Stimulated activated CD8-positive, alpha-beta memory T cell treated with anti-CD3 and anti-CD28 coated beads, Interleukin-7, amount 100 ng/mL, for 1 hour (primary cell): Measurements from ENCODE around the gene GRK6.

Experiments used
- DNase-seq, 2 donors: peaks; one replicate each; pipeline ENCODE4 v3.0.0-alpha.2; 2020; ENCODE audit warnings: low read depth in 2 of 2

The GRK6 gene

DNA sequence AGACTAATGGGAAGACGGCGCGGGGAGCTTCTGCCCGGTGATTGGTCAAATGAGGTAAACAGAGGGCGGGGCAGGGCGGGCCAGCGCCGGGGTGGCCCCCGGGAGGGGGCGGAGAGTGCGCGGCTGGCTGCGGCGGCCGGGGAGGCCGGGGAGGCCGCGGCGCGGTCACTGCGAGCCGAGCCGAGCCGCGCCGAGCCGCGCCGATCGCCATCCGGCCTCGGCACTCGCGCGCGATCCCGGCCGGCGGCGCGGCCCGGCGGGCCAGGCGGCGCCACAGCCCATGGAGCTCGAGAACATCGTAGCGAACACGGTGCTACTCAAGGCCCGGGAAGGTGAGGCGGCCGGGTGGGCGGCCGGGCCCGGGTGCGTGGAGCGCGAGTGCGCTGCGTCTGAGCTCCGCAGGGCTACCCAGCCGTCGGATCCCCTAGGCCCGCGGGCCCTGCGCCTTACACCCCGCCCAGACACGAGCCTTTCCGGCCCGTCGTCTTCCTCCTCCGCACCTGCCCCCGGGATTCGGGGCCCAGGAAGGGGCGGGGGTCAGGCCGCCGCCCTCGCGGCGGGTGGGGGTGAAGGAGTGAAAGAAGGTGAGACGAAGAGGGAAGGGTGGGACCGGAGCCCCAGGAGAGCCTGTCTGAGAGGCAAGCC lies at the start of gene GRK6:
Gene GRK6, plus strand, starts transcription at position 111 of the 645 bp plus-strand sequence. Its CDS starts 170 bp downstream, at position 281.
- no peak for DNase-seq

DNA sequence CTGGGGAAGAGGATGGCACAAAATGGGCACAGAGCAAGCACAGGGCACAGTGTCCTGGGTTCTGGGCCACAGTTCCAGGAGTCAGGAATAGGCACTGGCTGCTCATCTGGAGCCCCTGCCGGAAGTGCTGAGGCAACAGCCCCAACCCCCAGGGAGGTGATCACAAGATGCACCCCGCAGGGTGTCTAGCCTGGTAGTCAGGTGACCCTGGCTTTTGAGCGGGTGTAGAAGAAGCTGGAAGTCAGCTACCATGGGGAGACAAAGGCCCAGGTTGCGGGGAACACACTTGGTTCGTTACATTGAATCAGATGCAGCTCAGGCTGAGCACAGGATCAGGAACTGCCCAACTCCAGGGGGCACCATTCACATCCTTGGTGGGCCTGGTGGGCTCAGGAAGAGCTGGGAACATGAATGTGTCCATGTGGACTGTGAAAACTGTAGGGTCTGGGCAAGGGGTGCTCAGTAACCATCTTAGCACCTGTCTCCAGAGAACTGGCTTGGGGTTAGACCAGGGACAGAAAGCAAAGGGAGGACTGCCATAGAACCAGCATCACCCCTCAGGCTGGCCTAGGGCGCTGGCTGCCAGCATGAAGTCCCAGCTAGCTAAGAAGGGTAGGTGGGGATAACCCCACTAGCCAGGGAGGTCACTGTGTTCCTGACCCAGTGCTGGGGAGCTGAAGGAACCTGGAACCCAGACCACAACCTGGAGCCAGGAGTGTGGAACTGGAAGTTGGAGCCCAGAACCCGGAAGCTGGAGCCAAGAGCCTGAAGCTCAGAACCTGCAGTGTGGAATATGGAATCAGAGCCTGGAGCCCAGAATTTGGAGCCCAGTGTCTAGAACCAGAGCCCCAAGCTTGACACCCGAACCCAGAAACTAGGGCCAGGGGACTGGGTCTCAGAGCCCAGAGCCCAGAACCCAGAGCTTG lies 48.4 kb upstream of the GRK6 start:
- no peak for DNase-seq

DNA sequence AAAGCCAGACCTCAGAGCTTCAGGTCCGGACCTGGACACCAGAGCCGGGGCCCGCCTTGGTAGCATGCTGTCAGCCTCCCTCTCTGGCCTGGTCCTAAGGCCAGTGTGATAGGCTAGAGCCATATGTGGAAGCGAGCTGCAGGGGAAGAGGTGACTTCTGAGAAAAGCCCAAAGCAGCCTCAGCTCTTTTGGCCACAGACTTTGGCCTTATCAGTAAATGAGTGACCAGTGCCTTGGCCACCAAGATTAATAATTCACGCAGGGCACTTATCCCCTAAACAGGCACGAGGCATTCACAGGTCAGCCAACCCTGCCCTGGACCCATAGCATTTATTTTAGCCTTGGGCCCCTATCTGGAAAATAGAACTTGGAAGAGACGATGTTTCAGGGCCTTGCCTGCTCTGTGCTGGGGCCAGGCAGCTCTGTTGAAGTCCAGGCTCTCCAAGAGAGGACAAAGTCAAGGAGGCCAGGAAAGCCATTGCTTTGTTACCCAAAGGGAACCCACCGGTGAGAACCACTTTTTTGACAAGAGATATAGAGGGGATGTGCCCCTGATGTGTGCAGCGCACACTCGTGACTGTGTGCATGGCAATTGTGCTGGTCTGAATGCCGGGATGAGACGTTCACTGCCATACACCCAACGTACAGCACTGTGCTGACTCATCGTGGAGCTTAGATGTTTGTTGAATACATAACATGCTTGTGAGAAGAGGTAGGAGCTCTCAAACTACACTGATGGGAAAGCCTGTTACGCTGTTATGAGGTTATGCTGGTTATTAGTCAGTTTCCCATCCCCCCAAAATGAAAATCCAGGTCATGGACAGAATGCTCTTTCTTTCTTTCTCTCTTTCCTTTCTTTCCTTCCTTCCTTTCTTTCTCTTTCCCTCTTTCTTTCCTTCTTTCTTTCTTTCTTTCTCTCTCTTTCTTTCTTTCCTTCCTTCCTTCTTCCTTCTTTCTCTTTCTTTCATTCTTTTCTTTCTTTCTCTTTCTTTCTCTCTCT lies 47.3 kb upstream of the GRK6 start:
- no peak for DNase-seq

DNA sequence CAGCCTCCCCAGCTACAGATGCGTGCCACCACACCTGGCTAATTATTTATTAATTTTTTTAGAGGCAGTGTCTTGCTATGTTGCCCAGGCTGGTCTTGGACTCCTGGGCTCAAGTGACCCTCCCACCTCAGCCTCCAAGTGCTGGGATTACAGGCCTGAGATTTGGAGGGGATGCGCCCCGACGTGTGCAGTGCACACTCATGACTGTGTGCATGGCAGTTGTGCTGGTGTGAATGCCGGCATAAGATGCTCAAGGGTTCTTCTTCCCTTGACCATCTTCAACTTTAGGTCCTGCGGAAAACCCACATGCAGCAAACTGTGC lies 45.7 kb upstream of the GRK6 start:
- no peak for DNase-seq

DNA sequence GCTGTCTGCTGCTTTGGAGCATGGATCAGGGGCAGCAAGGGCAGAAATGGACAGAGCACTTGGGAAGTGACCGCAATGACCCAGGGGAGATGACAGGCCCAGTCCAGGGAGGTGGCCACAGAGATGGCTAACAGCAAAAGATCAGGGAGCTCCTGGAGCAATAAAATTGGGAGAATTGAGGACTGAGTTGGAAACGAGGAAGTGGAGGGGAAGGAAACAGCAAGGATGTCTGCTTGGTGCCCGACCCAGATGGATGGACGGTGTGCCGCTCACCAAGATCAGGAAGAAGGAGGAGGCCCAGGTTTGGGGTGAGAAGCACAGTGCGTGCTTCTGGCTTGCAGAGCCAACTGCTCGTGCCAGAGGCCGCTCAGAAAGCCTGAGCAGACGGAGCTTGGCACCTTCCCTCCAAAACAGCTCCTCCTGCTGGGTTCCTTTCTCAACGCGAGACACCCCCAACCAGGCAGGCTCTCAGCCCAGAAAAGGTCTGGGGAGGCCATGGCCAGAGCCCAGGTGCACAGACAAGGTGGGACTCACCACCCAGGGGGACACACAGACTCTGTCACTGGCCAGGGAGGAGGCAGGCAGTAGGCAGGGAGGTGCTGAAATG lies 44.0 kb upstream of the GRK6 start:
- no peak for DNase-seq

DNA sequence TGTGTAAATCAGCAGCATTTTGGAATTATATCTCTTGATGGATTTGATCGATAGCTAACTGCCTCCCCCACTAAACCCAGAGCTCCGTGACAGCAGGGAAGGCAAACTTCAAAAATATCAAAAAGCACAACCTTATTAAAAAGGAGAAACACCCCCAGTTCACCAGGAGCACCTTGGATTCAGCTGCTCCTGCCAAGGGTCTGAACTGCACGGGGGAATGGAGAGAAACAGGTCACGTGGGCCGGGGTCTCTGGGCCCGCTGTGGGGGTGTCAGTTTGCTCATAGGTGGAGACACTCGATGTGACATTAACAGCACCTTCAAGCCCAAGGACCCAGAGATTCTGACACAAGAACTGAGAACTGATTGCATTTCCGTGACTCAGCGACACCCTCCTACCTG lies 43.3 kb upstream of the GRK6 start:
- DNase-seq: no peak

DNA sequence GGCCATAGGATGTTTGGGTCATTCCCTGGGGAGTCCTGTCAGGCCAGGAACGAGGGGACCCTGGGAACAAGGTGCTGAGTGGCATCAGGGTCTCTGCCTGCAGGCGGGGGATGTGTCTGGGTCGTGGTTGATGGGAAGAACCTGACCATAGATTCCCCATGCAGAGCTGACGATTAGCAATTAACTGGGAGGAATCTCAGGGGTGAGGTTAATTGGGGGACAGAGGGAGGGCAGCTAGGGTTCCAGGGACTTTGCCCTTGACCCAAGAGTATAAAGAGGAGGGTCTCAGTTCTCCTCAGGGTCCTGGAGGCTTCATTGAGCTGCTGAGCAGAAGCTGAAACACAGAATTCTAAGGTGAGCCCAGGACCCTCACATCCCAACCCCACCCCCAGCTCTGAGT lies 42.3 kb upstream of the GRK6 start, which contains the start of gene SLC34A1:
Gene SLC34A1, plus strand, starts transcription at position 301 of the 400 bp plus-strand sequence. CDS start 1,308 bp downstream, outside the sequence.
- no peak for DNase-seq

DNA sequence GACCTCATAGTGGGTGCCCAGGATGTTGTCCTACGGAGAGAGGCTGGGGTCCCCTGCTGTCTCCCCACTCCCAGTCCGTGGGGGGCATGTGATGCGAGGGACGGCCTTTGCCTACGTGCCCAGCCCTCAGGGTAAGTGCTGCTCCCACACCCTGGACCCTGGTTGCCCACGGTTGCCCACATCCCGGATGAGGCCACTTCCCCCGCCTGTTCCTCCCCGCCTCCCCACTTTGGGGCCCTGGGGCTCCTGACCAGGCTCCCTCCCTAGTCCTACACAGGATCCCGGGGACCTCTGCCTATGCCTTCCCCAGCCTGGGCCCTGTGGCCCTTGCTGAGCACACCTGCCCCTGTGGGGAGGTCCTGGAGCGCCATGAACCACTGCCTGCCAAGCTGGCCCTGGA lies 40.8 kb upstream of the GRK6 start:
- DNase-seq: no peak

DNA sequence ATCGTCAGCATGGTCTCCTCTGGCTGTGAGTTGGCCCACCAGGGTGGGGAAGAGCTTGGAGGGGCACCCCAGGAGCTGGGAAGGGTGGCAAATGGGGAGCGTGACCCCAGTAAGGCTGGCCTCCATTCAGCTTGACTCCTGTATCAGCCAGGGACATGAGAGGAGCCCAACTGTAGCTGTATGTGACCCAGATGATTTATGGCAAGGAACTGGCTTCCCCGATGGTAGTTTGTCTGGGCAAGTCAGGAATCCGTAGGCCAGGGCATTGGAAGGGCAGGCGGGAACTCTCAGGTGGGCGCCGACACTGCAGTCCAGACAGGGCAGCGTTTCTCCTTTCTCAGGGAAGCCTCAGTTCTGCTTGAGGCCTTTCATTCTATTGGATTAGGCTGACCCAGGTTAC lies 39.9 kb upstream of the GRK6 start:
- no peak for DNase-seq

DNA sequence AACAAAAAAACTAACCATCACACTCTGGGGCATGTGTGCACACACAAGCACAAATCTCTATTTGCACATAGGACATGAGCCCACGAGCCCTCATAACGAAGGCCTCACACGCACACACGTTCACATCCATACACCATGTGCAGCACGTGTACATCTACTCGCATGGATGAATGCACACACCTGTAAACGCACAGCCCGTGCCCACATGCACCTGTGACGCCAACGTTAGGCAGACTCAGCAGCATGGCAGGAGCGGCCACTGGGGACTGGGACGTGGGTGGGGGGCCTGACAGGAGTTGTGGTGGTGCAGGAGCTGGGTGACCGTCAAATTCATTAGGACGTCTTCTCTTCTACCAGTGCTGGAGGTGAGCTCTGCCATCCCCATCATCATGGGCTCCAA lies 39.1 kb upstream of the GRK6 start:
- DNase-seq: no peak

DNA sequence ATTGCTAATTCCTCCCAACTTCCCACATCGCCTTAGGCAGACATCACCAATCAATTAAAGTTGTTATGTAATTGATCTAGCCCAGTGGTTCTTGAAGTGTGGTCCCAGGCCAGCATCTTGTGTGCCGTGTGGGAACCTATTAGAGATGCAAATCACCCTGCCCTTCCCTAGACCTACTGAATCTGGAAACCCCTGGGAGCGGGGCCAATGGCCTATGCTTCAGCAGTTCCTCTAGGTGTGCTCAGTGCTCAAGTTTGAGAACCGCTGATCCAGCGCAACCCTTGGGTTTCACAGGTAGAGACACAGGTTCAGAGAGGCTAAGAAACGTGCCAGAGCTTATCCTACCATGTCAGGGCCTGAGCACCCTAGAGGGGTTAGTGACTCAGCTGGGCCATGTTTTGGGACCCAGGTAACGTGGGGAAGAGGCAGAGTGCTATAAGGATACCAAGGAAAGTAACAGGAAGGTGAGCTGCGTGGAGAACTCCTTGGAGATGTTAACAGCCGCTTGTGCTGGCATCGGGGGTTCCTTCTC lies 37.9 kb upstream of the GRK6 start:
- no peak for DNase-seq

DNA sequence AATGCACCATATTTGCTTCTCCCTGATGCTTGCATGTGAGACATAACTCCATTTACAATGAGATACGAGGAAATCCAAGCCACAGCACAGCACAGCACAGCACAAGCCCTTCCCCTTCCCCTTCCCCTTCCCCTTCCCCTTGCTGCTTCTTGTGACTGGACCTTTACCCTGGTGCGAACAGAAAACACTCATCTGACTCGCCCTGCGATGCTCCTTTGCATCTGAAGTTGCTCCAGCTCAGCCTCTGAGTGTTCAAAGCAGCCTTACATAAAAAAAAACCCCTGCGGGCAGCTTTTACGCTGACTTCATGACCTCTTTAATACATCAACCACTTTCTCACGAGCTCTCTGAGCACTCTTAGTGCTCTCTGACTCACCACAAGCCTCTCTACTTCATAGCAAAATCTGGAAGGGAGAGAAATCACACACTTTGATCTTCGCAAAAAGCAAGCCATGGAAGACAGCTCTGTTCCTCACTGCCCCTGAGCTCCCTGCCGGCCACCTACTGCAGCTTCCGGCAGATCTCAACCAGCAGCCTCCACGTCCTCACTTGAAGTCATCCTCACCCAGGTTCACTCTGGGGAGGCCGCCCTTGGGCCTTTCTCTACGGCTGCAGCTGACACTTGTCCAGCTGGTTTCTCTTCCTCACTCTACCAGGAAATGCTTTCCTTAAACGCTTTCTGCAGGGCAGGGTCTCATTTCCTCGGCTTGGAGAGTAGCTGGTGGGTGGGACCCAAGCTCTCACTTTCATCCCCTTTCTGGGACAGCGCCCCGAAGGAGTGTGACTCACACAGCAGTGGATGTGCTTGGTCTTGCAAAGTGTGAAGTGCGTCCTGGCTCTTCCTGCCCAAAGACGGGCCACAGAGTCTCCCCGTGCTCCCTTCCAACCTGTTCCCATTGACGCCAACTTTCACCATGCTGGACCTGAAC lies 37.0 kb upstream of the GRK6 start:
- no peak for DNase-seq

DNA sequence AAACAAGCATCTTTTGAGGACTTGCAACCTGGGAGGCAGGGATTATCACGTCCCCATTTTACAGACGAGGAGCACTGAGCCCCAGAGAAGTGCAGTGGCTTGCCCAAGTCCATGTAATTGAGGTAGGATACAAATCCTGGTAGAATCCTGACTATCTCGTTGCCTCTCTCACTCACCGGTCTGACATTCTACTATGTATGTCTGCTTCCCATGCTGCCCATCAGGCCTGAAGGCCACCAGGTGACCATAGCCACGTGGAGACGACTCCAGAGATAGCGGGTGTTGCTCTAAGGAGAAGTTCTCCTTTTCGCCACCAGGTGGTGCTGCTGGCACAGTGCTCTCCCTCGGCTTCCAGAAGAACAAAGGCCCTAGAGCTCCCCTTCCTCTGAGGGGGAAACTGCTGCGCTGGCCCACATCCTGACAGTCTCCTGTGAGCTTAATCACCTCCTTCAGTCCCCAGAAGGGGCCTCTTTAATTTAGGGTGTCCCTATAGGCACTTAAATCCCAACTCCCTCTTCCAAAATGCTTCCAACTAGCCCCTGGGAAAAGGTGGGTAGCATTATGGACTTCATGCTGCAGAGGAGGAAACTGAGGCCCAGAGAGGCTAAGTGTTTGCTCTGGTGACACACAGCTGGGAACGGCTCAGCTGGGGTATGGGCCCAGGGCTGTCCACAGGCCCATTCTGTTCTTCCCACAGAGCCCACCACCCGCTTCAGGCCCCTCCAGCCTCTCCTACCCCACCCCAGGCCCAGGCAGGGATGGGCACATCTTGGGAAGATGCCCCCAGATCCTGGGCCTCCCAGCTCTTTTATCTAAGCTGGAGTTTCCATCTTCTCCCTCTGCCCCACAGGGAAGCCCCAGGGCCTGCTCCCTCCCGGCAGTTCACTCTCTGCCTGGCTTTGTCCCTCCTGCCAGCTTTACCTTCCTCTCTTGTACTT lies 35.8 kb upstream of the GRK6 start:
- DNase-seq: peak; percentile 69 to 79

DNA sequence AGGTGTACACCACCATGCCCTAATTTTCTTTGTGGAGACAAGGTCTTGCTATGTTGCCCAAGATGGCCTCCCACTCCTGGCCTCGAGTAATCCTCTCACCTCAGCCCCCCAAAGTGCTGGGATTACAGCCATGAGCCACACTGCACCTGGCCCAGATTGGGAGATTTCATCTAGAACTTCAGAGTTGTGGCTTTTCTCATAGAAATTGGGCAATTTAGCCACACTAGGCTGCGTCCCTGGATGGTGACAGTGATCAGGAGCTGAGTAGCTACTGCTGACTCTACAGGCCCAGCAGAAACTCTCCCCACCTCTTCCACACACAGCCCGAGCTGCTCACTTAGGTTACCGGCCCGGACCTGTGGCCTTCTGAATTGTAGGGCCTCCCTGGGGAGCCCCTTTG lies 33.7 kb upstream of the GRK6 start:
- DNase-seq: no peak

DNA sequence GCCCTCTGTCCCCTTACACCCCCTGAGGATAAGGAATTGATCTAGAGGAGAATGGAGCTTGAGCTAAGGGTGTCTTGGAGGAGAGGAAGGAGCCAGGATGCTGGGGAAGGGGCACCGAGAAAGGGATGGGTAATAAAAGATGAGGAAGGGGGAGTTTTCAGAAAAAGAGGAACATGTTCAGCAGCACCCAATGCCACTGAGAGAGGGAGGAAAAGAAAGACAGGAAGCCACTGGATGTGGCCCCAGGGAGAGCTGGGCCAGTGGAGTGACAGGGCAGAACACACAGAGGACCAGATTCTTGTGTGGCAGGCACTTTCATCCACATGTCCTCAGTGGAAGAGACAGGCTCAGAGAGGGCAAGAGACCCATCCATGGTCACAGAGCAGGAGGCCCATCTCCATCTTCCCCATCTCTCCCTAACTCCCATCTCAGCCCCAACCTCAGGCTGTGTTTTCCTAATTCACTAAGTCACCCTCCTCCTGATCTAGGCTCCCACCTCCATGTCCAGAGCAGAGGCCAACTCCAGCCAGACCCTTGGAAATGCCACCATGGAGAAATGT lies 33.2 kb upstream of the GRK6 start:
- DNase-seq: no peak

DNA sequence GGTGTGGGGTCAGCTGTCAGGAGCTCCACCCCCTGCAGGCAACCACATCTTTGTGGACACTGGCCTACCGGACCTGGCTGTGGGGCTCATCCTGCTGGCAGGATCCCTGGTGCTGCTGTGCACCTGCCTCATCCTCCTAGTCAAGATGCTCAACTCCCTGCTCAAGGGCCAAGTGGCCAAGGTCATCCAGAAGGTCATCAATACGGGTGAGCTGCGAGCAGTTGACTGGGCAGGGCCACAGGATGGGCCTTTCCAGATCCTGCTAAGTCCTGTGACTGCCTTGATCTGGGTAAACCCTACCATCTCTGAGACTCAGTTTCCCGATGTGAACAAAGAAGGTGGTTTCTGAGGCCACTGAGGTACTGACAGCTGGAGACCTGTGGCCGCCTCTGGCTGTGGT lies 32.5 kb upstream of the GRK6 start:
- DNase-seq: no peak

DNA sequence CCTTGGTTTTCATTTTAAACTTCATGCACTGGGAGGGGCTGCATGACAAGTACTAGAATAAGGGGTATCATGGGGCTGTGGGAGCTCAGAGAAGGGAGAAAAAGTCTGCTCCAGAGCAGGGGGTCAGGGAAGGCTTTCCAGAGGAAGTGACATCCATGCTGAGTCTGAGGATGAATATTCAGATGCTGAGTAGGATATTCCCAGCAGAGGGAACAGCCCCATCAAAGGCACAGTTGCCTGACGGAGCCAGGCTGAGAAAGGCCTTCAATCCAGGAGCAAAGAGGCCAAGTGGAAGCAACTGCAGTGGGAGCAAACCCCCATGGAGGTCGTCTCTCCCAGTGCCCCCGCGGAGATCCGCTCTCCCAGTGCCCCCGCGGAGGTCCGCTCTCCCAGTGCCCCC lies 30.4 kb upstream of the GRK6 start:
- no peak for DNase-seq

DNA sequence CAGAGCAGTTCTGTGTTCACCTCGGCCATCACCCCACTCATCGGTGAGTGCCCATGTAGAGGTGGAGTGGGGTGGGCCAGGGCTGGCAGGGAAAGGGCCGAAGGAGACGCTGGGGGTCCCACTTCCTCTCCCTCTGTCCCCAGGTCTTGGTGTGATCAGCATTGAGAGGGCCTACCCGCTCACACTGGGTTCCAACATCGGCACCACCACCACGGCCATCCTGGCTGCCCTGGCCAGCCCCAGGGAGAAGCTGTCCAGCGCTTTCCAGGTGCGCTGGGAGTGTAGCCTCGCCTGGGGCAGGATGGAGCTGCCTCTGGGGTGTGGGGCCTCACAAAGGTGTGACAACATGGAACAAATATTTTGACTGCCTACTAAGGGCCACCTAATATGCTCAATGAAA lies 29.7 kb upstream of the GRK6 start:
- no peak for DNase-seq

DNA sequence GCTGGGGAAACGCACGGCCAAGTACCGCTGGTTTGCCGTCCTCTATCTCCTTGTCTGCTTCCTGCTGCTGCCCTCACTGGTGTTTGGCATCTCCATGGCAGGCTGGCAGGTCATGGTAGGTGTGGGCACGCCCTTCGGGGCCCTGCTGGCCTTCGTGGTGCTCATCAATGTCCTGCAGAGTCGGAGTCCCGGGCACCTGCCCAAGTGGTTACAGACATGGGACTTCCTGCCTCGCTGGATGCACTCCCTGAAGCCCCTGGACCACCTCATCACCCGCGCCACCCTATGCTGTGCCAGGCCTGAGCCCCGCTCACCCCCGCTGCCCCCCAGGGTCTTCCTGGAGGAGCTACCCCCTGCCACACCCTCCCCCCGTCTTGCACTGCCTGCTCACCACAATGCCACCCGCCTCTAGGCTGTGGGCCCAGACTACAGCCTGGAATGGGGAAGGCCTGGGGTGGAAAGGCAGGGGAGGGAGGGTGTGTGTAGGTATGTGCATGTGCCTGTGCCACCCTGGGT lies 28.5 kb upstream of the GRK6 start:
- DNase-seq: no peak
